Measurements from ENCODE around the gene SRSF1.

DNA sequence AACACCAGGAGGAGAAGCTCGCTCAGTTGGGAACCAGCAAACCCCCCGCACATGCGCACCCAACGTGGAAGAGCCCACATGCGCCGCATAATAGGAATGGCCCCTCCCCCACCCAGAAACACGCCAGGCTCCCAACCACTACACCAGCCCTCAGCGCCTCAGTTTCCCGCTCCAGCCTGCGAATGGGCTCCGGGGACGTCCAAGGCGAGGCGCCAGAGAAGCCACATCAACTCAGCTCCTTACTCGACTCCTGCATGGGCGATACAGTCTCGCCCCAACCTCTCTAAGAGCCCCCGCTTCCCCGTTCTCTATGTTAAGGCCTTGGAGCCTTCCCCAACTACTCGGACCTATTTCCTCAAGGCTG lies 504 bp downstream of the SRSF1 start:
- TF ChIP-seq RAD21 (conservative IDR thresholded peaks at IDR 0.05 in 1 of 2, IDR thresholded peaks at IDR 0.05 in 1 of 2) (no peak), EP300 (IDR thresholded peaks at IDR 0.05) (no peak), MYC (IDR thresholded peaks at IDR 0.05; ENCODE audit: borderline replicate concordance, low read length) (peak; percentile 98)
